ENCODE data around the gene GPD2.
"Not testable (repeated sequence)": the region's sequence is repeated elsewhere in the genome, so short reads cannot be mapped to it uniquely, and the experiment has no call there.

The GPD2 gene

GRCh38 chr2:156522864-156523440, 86.8 kb downstream of the GPD2 start:
- H3K4me3 ChIP-seq (ENCODE audit: low read depth, low read length) = no peak overlapping the region
- TF ChIP-seq CTCF (IDR thresholded peaks at IDR 0.05; ENCODE audit: borderline replicate concordance, insufficient read depth, low read depth, low read length) = no peak

DNA sequence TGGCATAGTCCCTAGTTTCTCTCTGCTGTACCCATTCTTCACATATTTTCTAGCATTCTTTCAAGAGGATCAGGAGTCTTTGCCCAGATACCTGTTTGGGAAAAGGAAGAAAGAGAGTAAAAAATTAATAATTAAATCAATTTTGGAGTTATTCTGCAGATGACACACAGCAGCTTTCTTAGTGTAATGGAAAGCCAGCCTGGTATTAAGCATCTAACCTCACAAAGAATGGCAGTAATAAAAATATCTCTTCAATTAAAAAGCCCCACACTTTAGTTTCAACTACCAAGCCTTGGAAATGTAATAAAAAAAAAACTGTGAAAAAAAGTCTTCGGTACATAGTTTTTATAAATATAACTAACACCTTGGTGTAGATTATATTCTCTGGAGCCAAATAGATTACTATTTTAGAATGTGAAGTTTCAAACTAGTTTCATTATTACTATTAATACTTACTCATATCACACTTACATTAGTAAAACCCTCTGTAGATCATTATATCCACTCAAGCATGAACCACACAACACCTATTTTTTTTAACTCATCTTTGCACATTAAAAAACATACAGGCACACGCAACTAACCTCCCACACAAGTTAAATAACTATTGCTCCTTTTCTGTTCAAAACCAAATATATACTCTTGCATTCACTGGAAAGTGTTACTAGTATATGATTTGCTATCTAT, 90.9 kb downstream of the GPD2 start:
- no peak for TF ChIP-seq CTCF (IDR thresholded peaks at IDR 0.05; ENCODE audit: borderline replicate concordance, insufficient read depth, low read depth, low read length)
- no peak overlapping the region for H3K4me3 ChIP-seq (ENCODE audit: low read depth, low read length)

DNA sequence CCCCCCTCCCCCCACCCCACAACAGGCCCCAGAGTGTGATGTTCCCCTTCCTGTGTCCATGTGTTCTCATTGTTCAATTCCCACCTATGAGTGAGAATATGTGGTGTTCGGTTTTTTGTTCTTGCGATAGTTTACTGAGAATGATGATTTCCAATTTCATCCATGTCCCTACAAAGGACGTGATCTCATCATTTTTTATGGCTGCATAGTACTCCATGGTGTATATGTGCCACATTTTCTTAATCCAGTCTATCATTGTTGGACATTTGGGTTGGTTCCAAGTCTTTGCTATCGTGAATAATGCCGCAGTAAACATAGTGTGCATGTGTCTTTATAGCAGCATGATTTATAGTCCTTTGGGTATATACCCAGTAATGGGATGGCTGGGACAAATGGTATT, 92.4 kb downstream of the GPD2 start:
- H3K4me3 ChIP-seq (ENCODE audit: low read depth, low read length) = not testable (repeated sequence)

- TF ChIP-seq CTCF (IDR thresholded peaks at IDR 0.05; ENCODE audit: borderline replicate concordance, insufficient read depth, low read depth, low read length) = no peak
- no peak overlapping the region for H3K4me3 ChIP-seq (ENCODE audit: low read depth, low read length)
Observed at GRCh38 chr2:156532989-156533388, 96.8 kb downstream of the GPD2 start.

GRCh38 chr2:156536534-156536933, 100.4 kb downstream of the GPD2 start:
- no peak for TF ChIP-seq CTCF (IDR thresholded peaks at IDR 0.05; ENCODE audit: borderline replicate concordance, insufficient read depth, low read depth, low read length)
- H3K4me3 ChIP-seq (ENCODE audit: low read depth, low read length) = no peak overlapping the region

GRCh38 chr2:156537141-156537540, 101.0 kb downstream of the GPD2 start:
- no peak overlapping the region for H3K4me3 ChIP-seq (ENCODE audit: low read depth, low read length)
- TF ChIP-seq CTCF (IDR thresholded peaks at IDR 0.05; ENCODE audit: borderline replicate concordance, insufficient read depth, low read depth, low read length) = no peak

DNA sequence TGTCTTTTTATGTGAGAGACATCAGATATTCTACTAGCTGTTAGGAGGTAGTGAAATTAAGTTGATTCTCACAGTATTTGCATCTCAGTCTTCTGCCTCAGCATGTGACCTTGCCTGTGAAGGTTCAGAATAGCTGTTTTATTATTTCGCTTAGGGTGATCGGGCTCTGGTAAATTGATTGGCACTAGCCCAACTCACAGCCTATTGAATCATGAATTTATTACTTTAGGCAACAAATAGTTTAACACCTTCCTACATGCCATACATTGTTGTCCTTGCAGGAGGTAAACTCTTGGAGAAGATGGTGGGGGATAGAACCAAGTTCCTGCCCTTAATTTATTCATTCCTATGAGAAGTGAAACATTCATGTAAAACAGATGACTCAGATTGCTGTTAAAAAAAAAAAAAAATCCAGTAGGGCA, 101.9 kb downstream of the GPD2 start:
- no peak for TF ChIP-seq CTCF (IDR thresholded peaks at IDR 0.05; ENCODE audit: borderline replicate concordance, insufficient read depth, low read depth, low read length)
- H3K4me3 ChIP-seq (ENCODE audit: low read depth, low read length) = no peak overlapping the region

All from GM12875 (cell line).